GM18951 (cell line): ENCODE results near the gene DDR2.

Experiments used
- POLR2A ChIP-seq: IDR thresholded peaks from 4 replicates; pipeline ENCODE4 v1.6.1; 2011; ENCODE audit warnings: mild to moderate bottlenecking; ENCODE audit not compliant: insufficient read length, insufficient read depth; ENCODE audit errors: extremely low read depth
- in situ Hi-C: fragments of 300-500 bp; cut with MboI; formaldehyde crosslinking; loops from one replicate; pipeline ENCODE4 v1.12.0; 2022; ENCODE audit warnings: low sequenced_read_pairs, mixed read lengths, inconsistent platforms; ENCODE audit not compliant: unreplicated experiment

Gene DDR2

GRCh38 chr1:162639718-162640117 is 7.5 kb downstream of the DDR2 start:
- no peak for TF ChIP-seq POLR2A
- in situ Hi-C loops: no loop called here

DNA sequence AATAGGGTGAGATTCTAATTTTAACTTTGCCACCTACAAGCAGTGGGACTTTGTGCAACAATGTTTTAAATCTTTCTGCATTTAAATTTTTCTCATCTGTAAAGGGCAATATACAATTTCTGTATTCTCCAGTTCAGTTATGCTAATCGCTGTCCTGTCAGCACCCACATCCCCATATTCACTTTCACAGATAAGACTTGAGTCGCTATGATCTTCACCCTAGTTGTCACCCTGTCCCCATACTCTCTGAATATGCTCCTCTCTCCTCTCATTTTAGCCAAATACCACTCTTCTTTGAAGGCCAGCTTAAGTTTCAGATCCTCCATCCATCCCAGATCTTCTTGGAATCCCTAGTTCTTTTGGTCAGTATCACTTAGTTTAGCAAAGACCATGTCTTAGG is 8.8 kb downstream of the DDR2 start:
- TF ChIP-seq POLR2A: no peak
- in situ Hi-C loops: no loop called here

DNA sequence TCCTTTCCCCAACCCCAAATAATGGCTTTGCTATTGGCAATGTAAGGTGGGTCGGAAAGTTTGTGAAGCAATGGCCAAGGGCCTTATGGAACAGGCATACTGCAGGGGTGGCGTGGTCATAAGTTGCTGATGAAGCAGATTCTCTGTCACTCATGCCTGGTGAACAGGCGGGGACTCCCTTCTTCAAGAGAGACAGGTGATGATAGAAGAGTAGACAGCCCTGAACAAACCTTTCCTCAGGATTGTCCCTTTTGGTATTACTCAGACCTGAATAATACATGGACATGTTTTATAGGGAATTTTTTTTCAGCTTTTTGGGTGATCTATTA is 12.7 kb downstream of the DDR2 start:
- TF ChIP-seq POLR2A: no peak

DNA sequence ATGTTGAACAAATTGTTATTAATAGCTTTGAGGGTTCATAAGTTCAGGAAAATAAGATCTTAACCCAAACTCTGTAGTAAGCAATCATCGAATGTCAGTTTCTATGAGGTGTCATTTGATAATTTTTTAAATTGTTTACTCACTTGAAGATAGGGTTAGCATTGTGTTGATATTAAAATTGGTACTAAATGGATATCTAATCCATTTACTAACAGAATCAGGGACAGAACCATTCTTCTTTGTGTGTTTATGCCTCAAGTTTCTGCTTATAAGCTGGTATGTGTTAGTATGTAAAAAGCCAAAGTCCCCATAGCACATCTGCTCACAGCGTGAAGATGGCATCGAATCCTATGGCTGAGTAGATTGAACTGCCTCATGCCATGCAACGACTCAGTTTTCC is 13.4 kb downstream of the DDR2 start:
- in situ Hi-C loops: no loop called here
- no peak for TF ChIP-seq POLR2A

More for the DNA sequence above, 12.7 kb downstream of the DDR2 start:
- in situ Hi-C loops: no loop called here

GRCh38 chr1:162649583-162649982 is 17.3 kb downstream of the DDR2 start:
- in situ Hi-C loops: no loop called here

GRCh38 chr1:162654915-162655620 is 22.8 kb downstream of the DDR2 start:
- in situ Hi-C loops: no loop called here
- TF ChIP-seq POLR2A: no peak

More at GRCh38 chr1:162649583-162649982, 17.3 kb downstream of the DDR2 start:
- no peak for TF ChIP-seq POLR2A

DNA sequence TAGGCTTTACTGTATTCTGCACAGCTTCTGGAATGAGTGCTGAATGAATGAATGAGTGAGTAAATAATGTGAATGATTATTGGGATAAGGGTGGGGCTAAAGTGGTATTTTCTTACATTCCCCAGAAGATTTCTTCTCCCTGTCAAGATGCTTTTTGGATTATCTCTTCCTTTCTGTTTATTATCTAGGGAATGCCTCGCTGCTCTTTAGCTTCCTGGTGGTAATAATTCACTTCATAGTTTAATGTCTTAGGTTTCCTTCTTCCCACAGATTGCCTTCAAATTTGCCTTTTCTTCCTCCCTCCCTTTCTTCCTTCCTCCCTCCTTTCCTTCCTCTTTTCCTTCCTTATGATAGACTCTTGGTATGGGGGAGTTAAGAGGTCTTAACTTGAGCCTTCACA is 24.0 kb downstream of the DDR2 start:
- no peak for TF ChIP-seq POLR2A
- in situ Hi-C loops: no loop called here

- no peak for TF ChIP-seq POLR2A
- in situ Hi-C loops: no loop called here
Observed at GRCh38 chr1:162660574-162660973, 28.3 kb downstream of the DDR2 start.

DNA sequence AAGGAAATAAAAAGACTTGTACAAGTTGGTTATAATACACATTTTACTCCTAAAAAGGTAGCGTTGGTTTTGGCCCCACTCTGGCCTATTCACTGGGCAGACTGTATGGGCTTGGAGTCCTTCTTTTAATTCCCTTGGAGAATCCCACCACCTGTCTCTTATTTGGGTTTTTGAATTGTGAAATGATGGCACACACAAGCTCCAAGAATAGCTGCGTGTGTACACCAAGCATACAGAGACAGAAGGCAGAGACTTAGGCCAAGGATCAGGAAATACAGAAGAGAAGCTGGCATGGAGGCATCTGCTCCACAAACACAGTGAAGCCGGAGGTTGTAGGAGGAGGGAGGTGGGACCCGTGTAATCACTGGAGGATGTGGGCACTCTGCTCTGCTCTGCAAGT is 29.1 kb downstream of the DDR2 start:
- no peak for TF ChIP-seq POLR2A
- in situ Hi-C loops: no loop called here

- in situ Hi-C loops: no loop called here
- no peak for TF ChIP-seq POLR2A
Observed at GRCh38 chr1:162662013-162662412, 29.7 kb downstream of the DDR2 start.

GRCh38 chr1:162663086-162663485 is 30.8 kb downstream of the DDR2 start:
- no peak for TF ChIP-seq POLR2A
- in situ Hi-C loops: no loop called here

DNA sequence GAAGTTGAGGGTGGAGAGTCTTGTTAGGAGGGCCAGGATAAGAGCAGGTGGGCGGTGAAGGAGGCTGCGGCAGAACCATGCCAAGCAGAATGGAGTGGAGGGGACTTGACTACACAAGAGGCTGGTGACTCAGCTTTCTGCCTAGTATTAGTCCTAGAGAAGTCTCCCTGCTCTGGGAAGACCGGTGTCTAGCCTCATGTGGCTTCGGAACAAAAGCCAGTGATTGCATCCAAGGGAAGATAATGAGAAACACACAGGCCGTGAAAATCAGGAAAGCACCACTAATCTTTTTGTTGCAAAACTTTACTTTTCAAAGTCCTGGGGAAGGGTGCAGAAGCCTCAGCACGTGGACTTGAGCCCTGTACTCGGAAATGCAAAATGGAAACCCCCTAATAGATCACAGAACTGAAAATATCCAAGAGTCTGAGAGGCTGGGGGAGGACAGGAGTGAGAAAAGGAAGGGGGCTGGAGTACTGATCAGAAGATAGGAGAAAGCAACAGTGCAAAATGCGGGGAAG is 31.4 kb downstream of the DDR2 start:
- in situ Hi-C loops: no loop called here
- TF ChIP-seq POLR2A: no peak

- TF ChIP-seq POLR2A: no peak
- in situ Hi-C loops: no loop called here
Observed at GRCh38 chr1:162666006-162666645, 33.9 kb downstream of the DDR2 start.
